GM19351 (cell line): ENCODE data around the gene CCNK.

Experiments
- ATAC-seq: cut with Tn5 transposase; IDR thresholded peaks from one replicate; pipeline ENCODE4 v1.9.1; 2021; ENCODE audit warnings: mild to moderate bottlenecking, moderate library complexity; ENCODE audit not compliant: unreplicated experiment

The CCNK gene

GRCh38 chr14:99505089-99505488 is 23.9 kb downstream of the CCNK start:
- no peak for ATAC-seq

- no peak for ATAC-seq
These were observed 25.1 kb downstream of the CCNK start for GRCh38 chr14:99506276-99506675.

GRCh38 chr14:99507860-99508640 is 26.8 kb downstream of the CCNK start:
- ATAC-seq: no peak

GRCh38 chr14:99508896-99509629 is 27.9 kb downstream of the CCNK start:
- no peak for ATAC-seq

DNA sequence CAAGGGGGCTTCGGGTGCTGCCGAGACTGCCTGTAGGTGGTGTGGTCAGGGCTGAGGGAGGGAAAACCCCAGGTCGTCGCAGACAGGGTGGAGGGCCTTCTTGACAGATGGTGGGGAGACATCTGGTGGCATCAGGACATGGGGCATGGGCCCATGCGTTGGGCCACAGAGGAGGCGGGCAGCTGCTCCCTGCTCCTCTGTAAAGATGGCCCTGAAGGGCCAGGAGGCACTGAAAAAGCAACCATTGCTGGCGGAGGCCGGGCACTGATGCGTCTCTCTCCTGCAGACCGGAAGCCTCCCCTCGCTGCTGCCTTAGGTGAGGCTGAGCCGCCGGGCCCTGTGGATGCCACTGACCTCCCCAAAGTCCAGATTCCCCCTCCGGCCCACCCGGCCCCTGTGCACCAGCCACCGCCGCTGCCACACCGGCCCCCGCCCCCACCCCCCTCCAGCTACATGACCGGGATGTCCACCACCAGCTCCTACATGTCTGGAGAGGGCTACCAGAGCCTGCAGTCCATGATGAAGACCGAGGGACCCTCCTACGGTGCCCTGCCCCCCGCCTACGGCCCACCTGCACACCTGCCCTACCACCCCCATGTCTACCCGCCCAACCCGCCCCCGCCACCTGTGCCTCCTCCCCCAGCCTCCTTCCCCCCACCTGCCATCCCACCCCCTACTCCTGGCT is 28.8 kb downstream of the CCNK start:
- ATAC-seq: no peak

GRCh38 chr14:99510556-99511139 is 29.4 kb downstream of the CCNK start:
- no peak for ATAC-seq

DNA sequence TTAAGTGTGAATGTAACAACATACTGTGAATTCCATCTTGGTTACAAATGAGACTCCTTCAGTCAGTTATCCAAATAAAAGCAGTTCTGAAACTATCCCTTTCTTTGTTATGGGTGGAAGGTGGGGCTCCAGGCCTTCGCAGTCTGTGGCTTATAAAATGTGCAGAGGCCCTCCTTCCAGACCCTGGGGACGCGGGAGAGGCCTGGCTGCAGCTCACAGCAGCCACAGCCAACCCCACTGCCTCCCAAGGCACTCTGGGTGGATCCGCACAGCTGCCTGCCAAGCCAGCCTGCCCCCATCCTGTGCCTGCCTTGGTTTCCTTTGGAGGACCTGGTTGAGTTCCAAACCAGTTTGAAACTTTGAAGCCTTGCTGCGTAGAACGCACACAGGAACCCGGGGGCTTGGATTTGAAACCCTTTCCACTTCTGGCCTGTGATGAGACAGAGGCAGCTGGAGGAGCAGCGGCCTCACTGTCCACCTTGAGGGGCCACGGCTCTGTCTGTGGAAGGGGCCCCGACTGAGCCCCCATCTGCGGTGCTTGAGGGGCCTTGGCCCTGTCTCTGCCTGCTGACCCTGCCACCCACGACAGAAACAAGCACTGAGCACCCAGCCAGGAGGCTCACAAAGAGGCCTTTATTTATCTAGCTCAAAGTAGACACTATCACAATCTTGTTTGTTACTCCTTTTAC is 30.4 kb downstream of the CCNK start:
- ATAC-seq: no peak

GRCh38 chr14:99512110-99512449 is 30.9 kb downstream of the CCNK start:
- no peak for ATAC-seq

DNA sequence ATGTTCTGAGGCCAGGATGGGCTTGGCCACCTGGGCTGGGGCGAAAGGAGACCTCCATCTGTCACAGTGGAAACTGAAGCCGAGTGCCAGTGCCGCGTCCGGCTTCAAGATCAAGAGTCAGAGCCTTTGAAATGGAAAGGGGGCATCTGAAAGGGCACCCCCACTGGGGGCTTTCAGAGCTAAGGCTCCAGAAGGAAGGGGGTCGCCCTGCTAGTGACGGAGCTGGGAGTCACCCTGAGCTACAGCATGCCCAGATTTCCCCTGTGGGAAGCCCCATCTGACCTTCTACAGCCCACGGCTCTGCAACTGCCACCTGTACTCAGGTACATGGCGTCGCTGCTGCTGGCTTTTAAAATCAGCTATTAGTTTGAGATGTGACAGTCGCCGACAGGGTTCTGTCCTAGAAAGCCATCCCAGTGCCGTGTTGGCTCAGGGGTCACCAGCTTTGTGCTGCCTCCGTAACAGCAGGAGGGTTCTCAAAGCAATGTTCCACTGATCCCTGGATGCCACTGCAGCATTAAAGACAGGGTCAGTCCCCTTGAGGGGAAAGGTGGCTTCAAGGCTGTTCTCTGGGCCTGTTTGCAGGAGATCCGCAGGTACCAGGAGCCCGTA is 31.5 kb downstream of the CCNK start:
- ATAC-seq: no peak

DNA sequence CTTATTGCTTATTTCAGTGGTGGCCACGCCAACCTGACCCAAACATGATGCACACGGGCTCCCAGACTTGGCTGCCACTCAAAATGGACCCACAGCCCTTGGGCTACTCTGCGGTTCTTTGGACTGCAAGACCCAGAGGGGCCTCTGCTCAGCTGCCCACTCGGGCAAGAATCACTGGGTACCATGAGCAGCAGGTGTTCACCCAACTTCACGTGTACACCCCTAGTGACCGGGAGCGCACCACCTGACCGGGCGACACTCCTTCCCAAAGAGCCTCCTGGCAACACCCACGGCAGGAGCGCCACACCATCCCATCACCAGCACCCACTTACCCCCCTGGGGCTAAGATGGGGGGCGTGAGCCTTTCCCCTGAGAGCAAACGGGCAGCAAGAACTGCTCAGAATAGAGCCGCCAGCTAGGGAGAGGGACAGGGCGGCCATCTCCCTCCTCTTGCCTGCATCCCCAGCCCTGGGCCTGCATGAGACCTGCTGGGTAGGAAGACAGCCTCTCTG is 32.0 kb downstream of the CCNK start:
- ATAC-seq: no peak

GRCh38 chr14:99513946-99514551 is 32.8 kb downstream of the CCNK start:
- ATAC-seq: no peak

GRCh38 chr14:99514552-99515300 is 33.5 kb downstream of the CCNK start:
- ATAC-seq: no peak

- no peak for ATAC-seq
These were observed 34.3 kb downstream of the CCNK start for GRCh38 chr14:99515301-99516155.

DNA sequence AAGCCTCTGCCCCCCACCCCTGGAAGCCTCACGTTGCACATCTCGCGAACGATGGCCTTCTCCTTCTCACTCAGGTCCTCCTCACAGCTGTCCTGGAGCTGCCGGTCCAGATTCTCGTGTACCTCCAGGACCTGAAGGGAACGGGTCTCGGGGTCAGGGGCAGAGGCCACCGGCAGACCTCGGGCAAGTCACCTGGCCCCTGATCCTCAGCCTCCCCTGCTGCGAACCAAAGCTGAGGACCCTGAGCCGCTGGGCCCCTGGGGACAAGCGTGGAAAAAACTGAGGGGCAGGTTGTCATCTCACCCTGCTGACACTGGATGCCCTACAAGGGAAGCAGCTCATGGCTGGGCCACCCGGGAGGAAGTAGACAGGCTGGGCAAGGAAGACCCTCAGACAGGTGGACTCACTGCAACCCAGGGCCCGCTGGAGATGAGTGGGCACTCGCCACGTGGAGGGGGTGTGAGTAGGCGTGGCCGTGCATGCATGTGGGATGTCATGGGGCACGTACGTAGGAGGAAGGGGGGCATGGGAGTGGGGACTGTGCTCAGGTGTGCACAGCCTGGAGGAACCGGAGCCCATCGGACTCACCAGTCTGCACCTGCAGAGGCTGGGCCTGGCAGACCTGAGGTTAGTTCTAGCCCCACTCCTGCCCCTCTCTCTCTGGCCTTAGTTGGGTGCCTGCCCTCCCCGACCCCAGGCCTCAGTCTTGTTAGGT is 35.1 kb downstream of the CCNK start:
- no peak for ATAC-seq

DNA sequence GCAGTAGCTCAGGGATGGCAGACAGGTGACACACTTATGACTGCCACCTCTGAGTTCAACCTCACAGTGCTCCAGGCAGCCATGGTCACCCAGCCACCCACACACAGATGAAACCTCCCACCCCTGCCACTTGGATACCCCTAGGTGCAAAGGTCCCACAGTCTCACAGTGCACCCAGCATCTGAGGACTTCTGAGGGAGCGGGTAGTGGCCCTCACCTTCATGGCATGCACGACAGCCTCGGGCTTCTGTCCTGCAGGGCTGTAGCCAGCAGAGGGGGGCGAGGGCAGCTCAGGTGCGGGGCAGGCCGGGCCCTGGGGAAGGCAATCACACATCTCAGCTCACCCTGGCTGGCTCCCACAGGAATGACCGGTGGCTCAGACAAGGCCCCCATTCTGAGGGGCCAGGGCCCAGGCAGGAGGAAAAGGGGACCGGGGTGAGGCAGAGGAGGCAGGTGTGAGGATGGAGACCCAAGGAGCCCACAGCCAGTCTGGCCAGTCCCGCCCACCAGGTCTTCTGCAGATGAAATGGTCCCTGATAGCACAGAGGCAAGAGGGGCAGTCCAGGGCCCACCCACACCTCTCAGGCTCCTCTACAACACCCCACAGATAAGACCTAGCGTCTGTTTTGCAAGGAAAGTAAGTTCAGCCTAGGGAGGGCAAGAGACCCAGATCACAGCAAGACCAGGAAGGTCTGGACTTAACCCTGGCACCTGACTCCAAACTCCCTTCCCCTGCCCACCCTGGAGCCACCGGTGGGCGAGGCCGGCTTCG is 35.8 kb downstream of the CCNK start:
- no peak for ATAC-seq

DNA sequence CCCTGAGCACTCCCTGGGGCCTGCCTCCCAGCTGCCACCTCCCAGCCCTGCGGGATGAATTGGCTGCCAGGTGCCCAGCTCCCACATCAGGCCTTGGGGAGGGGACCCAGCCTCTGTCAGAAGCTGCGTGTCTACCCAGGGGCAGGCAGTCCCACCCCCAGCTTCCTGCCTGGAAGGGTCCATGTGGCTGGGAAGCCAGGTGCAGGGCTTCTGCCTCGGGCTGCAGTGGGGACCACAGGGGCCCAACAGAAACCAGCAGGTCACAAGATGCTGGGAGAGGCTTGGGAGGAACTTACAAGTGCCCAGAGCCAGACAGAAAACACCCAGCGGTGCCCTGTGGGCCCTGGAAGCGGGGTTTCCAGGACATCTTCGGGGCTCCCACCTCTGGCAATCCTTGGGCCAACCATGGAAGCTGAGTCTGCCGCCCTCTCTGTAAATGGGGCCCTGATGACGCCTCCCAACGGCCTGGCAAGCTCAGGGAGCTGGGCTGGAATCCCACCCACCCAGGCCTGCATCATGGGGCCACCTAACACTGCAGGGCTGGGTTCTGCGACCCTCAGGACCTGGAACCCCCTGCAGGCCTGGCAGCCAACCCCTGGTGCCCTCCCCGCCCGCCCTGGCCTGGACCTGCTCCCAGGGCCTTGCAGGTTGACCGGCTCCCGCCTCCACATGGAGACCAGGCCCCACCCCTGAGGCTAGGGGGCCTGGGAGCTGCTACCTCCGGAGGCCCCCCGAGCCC is 36.6 kb downstream of the CCNK start:
- peak; percentile 3 for ATAC-seq
